ENCODE data around the gene GRIA4. TPM values are rescaled to one million over a fixed set of nuclear protein-coding genes. Genes with fewer than 3 reads are reported as not detected.
"Not testable (repeated sequence)": the region's sequence is repeated elsewhere in the genome, so short reads cannot be mapped to it uniquely, and the experiment has no call there.

Gene GRIA4
- total and polyA plus RNA-seq, 4 donors, result 49.0 to 206 (median 104) TPM

DNA sequence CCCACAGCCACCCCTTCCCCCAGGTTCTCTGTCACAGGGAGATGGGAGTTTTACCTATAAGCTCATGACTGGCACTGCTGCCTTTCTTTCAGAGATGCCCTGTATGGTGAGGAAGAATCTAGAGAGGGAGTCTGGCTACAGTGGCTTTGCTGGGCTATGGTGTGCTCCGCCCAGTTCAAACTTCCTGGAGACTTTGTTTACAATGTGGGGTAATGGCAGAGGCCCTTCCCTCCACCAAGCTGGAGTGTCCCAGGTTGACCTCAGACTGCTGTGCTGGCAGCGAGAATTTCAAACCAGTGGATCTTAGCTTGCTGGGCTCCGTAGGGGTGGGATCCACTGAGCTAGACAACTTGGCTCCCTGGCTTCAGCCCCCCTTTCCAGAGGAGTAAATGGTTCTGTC is 268.6 kb downstream of the GRIA4 start:
- no peaks in the 10 kb centered on the region for H3K27me3 ChIP-seq (ENCODE audit: control insufficient read depth, insufficient read depth, low read length)
- H3K36me3 ChIP-seq (ENCODE audit: control insufficient read depth, insufficient read depth, low read length), result no peaks in the 10 kb centered on the region
- H3K9me3 ChIP-seq (ENCODE audit: control insufficient read depth, insufficient read depth, low read length), result no peaks in the 10 kb centered on the region
- H3K27ac ChIP-seq (ENCODE audit: low read depth, low read length), result no peak overlapping the region
- no peaks in the 10 kb centered on the region for H3K4me1 ChIP-seq (ENCODE audit: control insufficient read depth, insufficient read depth, low read length)
- H3K4me3 ChIP-seq (ENCODE audit: low read depth, low read length), result no peak overlapping the region
- WGBS (ENCODE audit: insufficient coverage), result 100% methylated on average over 3 of the region's 3 CpGs
- DNase-seq (ENCODE audit: low read depth in 4 of 6, low spot score in 6 of 6), result no peak

DNA sequence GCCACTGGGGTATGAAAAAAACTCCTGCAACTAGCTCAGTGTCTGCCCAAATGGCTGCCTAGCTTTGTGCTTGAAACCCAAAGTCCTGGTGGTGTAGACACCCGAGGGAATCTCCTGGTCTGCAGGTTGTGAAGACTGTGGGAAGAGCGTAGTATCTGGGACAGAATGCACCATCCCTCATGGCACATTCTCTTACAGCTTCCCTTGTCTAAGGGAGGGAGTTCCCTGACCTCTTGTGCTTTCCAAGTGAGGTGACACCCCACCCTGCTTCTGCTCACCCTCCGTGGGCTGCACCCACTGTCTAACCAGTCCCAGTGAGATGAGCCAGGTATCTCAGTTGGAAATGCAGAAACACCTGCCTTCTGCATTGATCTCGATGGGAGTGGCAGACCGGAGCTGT is 269.1 kb downstream of the GRIA4 start:
- H3K27me3 ChIP-seq (ENCODE audit: control insufficient read depth, insufficient read depth, low read length); H3K9me3 ChIP-seq (ENCODE audit: control insufficient read depth, insufficient read depth, low read length); H3K4me3 ChIP-seq (ENCODE audit: low read depth, low read length); DNase-seq (ENCODE audit: low read depth in 4 of 6, low spot score in 6 of 6); H3K4me1 ChIP-seq (ENCODE audit: control insufficient read depth, insufficient read depth, low read length); H3K27ac ChIP-seq (ENCODE audit: low read depth, low read length); H3K36me3 ChIP-seq (ENCODE audit: control insufficient read depth, insufficient read depth, low read length): not testable (repeated sequence)
- whole genome bisulfite sequencing (ENCODE audit: insufficient coverage), result 100% methylated on average over 3 of the region's 5 CpGs

DNA sequence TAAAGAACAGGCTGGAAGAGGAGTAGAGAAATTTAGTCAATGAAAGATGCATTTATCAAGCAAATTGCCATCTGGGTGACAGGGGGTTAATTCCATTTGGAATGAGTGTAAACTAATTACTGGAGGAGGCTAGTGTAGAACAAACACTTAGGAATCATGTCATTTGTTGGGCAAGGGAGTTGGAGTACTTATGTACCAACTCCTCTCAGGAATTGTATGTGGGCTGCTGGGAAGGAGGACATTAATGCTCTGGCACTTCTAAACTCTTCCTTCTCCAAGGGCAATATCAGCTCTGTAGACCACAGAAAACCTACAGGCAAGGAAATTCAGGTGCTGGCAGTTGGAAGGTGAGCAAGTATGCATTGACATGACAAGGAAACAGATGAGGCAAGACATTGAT is 271.2 kb downstream of the GRIA4 start:
- Histone ChIP-seq H3K9me3 (ENCODE audit: control insufficient read depth, insufficient read depth, low read length) (no peaks in the 10 kb centered on the region), H3K27me3 (ENCODE audit: control insufficient read depth, insufficient read depth, low read length) (no peaks in the 10 kb centered on the region), H3K4me3 (ENCODE audit: low read depth, low read length) (no peak overlapping the region), H3K27ac (ENCODE audit: low read depth, low read length) (no peak overlapping the region), H3K4me1 (ENCODE audit: control insufficient read depth, insufficient read depth, low read length) (no peaks in the 10 kb centered on the region), H3K36me3 (ENCODE audit: control insufficient read depth, insufficient read depth, low read length) (no peaks in the 10 kb centered on the region)
- DNase-seq (ENCODE audit: low read depth in 4 of 6, low spot score in 6 of 6), result no peak

DNA sequence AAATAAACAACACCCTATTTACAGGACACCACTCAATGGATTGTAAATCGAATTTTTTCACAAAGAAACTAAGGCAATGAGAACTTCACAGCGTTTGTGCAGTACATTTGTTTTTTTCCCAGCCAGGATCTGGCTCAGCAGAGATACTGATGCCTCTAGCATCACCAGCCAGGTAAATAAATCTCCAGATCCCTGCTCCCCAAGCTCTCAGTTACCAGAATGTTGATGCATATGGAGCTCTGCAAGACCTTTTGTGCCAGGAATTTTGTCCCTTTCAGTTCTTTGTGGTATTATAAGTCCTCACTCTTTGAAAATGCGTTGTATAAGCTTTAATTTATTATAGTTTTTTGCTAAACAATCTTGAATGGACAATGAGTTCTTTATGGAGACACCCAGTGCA is 274.6 kb downstream of the GRIA4 start:
- Histone ChIP-seq H3K27me3 (ENCODE audit: control insufficient read depth, insufficient read depth, low read length) (no peaks in the 10 kb centered on the region), H3K27ac (ENCODE audit: low read depth, low read length) (no peak overlapping the region), H3K4me1 (ENCODE audit: control insufficient read depth, insufficient read depth, low read length) (no peaks in the 10 kb centered on the region), H3K36me3 (ENCODE audit: control insufficient read depth, insufficient read depth, low read length) (no peaks in the 10 kb centered on the region), H3K4me3 (ENCODE audit: low read depth, low read length) (no peak overlapping the region), H3K9me3 (ENCODE audit: control insufficient read depth, insufficient read depth, low read length) (peaks cover 1% of the 10 kb centered on the region)
- WGBS (ENCODE audit: insufficient coverage), result 77% methylated on average over 2 of the region's 3 CpGs
- DNase-seq (ENCODE audit: low read depth in 4 of 6, low spot score in 6 of 6), result no peak

DNA sequence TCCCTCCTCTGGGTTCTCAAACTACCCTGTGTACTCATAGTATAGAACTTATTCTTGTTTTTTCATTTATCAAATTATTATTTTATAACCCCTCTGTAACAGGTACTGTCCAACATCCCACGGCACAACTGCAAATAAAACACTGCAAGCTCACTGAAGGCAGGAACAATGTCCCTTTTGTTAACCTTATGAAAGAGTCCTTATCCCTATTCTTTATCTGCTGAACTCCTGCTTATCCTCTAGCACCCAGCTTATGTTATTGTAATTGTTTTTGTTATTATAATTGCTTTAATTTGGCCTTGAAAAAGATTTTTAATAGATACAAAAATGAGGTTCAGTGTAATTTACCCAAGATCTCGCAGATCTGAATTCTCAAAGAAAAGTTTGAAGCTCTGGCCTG is 281.8 kb downstream of the GRIA4 start:
- peaks cover 1% of the 10 kb centered on the region for H3K9me3 ChIP-seq (ENCODE audit: control insufficient read depth, insufficient read depth, low read length)
- no peak for DNase-seq (ENCODE audit: low read depth in 4 of 6, low spot score in 6 of 6)
- no peak overlapping the region for H3K27ac ChIP-seq (ENCODE audit: low read depth, low read length)
- H3K27me3 ChIP-seq (ENCODE audit: control insufficient read depth, insufficient read depth, low read length), result no peaks in the 10 kb centered on the region
- H3K4me3 ChIP-seq (ENCODE audit: low read depth, low read length), result no peak overlapping the region
- no peaks in the 10 kb centered on the region for H3K36me3 ChIP-seq (ENCODE audit: control insufficient read depth, insufficient read depth, low read length)
- H3K4me1 ChIP-seq (ENCODE audit: control insufficient read depth, insufficient read depth, low read length), result no peaks in the 10 kb centered on the region
- WGBS (ENCODE audit: insufficient coverage), result no CpG with 5 or more reads among the region's 2 CpGs

DNA sequence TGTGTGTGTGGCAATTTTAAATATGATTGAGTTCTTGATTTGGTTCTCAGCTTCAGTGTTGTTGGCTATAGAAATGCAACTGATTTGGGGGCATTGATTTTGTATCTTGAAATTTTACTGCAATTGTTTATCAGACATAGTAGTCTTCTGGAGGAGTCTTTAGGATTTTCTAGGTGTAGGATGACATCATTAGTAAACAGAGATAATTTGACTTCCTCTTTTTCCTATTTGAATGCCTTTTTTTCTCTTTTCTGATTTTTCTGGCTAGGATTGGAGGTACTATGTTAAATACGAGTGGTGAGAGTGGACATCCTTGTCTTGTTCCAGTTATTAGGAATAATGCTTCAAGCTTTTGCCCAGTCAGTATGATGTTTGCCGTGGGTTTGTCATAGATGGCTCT is 287.3 kb downstream of the GRIA4 start:
- H3K9me3 ChIP-seq (ENCODE audit: control insufficient read depth, insufficient read depth, low read length), result peaks cover 3% of the 10 kb centered on the region
- no peaks in the 10 kb centered on the region for H3K36me3 ChIP-seq (ENCODE audit: control insufficient read depth, insufficient read depth, low read length)
- H3K4me1 ChIP-seq (ENCODE audit: control insufficient read depth, insufficient read depth, low read length), result no peaks in the 10 kb centered on the region
- no peaks in the 10 kb centered on the region for H3K27me3 ChIP-seq (ENCODE audit: control insufficient read depth, insufficient read depth, low read length)
- DNase-seq (ENCODE audit: low read depth in 4 of 6, low spot score in 6 of 6), result no peak
- no peak overlapping the region for H3K27ac ChIP-seq (ENCODE audit: low read depth, low read length)
- WGBS (ENCODE audit: insufficient coverage), result 100% methylated on average over 1 of the region's 2 CpGs
- no peak overlapping the region for H3K4me3 ChIP-seq (ENCODE audit: low read depth, low read length)

DNA sequence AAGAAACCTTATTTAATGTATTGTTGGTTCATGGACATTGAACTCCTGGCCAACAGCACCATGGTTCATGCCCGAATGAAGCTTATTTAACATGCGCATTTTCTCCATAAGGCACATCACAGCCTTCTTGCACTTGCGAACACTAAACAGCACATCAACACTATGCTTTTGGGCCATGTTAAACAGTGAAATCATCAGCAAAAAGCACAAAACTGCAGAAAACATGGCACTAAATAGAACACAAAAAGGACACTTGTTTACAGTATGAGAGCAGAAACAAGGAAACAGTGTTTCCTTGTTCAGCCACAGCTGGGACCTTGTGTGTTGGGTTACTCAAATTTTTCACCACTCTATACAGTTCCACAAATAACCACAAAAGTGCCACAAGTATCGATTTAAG is 289.9 kb downstream of the GRIA4 start:
- Histone ChIP-seq H3K27ac (ENCODE audit: low read depth, low read length) (peak overlapping the region; percentile 43), H3K9me3 (ENCODE audit: control insufficient read depth, insufficient read depth, low read length) (peaks cover 3% of the 10 kb centered on the region), H3K4me3 (ENCODE audit: low read depth, low read length) (no peak overlapping the region), H3K4me1 (ENCODE audit: control insufficient read depth, insufficient read depth, low read length) (no peaks in the 10 kb centered on the region), H3K36me3 (ENCODE audit: control insufficient read depth, insufficient read depth, low read length) (no peaks in the 10 kb centered on the region), H3K27me3 (ENCODE audit: control insufficient read depth, insufficient read depth, low read length) (no peaks in the 10 kb centered on the region)
- 40% methylated on average over 1 of the region's 4 CpGs for WGBS (ENCODE audit: insufficient coverage)
- peak; percentile 8 to 71 (median 27) for DNase-seq (ENCODE audit: low read depth in 4 of 6, low spot score in 6 of 6)

DNA sequence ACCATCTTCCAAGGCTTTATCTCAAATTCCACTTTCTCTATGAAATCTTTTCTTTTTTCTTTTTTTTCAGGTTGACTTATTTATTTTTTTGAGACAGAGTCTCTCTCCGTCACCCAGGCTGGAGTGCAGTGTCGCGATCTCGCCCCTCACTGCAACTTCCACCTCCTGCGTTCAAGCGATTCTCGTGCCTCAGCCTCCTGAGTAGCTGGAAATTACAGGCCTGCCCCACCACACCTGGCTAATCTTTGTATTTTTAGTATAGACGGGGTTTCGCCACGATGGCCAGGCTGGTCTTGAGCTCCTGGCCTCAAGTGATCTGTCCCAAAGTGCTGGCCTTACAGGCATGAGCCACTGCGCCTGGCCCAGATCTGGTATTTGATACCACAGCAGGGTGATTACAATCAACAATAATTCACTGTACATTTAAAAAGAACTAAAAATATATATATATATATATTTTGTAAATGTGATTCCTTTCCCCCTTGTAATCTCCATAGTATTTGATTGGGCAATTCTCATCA is 290.7 kb downstream of the GRIA4 start:
- H3K4me3 ChIP-seq (ENCODE audit: low read depth, low read length), result no peak overlapping the region
- H3K36me3 ChIP-seq (ENCODE audit: control insufficient read depth, insufficient read depth, low read length), result no peaks in the 10 kb centered on the region
- no peaks in the 10 kb centered on the region for H3K27me3 ChIP-seq (ENCODE audit: control insufficient read depth, insufficient read depth, low read length)
- peaks cover 3% of the 10 kb centered on the region for H3K9me3 ChIP-seq (ENCODE audit: control insufficient read depth, insufficient read depth, low read length)
- H3K4me1 ChIP-seq (ENCODE audit: control insufficient read depth, insufficient read depth, low read length), result no peaks in the 10 kb centered on the region
- 100% methylated on average over 6 of the region's 11 CpGs for WGBS (ENCODE audit: insufficient coverage)
- no peak overlapping the region for H3K27ac ChIP-seq (ENCODE audit: low read depth, low read length)
- DNase-seq (ENCODE audit: low read depth in 4 of 6, low spot score in 6 of 6), result no peak

DNA sequence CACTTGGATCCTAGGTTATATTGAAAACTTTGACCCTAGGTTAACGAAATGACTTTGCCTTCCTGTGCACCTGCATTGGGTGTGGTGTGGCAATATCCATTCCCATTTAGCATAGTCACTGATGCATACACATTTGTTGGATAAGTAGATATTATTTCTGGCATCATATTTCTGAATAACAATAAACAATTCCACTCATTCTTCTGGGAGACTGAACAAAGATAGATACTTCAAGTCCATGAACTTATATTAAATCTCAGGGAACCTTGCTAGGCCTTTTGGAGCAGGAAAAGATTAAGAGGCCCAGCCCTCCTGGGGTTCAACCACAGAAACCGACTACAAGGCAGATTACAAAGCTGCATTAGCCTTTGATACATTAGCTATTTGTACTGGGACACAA is 293.2 kb downstream of the GRIA4 start:
- Histone ChIP-seq H3K27ac (ENCODE audit: low read depth, low read length) (no peak overlapping the region), H3K9me3 (ENCODE audit: control insufficient read depth, insufficient read depth, low read length) (no peaks in the 10 kb centered on the region), H3K36me3 (ENCODE audit: control insufficient read depth, insufficient read depth, low read length) (no peaks in the 10 kb centered on the region), H3K27me3 (ENCODE audit: control insufficient read depth, insufficient read depth, low read length) (no peaks in the 10 kb centered on the region), H3K4me1 (ENCODE audit: control insufficient read depth, insufficient read depth, low read length) (no peaks in the 10 kb centered on the region), H3K4me3 (ENCODE audit: low read depth, low read length) (no peak overlapping the region)
- DNase-seq (ENCODE audit: low read depth in 4 of 6, low spot score in 6 of 6), result no peak
- WGBS (ENCODE audit: insufficient coverage), result 17% methylated on average over 1 of the region's 2 CpGs

DNA sequence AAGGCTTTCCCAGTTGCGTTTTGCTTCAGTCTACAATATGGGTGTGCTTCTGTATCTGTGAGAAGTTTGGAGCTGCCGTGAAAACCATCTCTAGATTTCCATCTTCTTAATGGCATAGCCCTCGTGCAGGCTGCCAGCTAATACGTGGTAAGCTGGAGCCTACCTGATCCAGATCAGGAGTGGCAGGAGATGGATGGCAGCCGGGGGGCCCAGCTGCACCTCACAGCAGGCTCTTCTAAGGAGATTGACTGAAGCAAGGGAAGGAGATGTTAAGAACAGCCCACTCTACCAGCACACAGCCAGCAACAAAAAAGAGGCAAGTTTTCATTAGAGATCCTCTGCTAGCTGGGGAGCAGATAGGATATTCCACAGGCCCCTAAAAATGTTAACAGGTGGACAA is 296.6 kb downstream of the GRIA4 start:
- no peak overlapping the region for H3K4me3 ChIP-seq (ENCODE audit: low read depth, low read length)
- no peaks in the 10 kb centered on the region for H3K36me3 ChIP-seq (ENCODE audit: control insufficient read depth, insufficient read depth, low read length)
- no peak for DNase-seq (ENCODE audit: low read depth in 4 of 6, low spot score in 6 of 6)
- H3K4me1 ChIP-seq (ENCODE audit: control insufficient read depth, insufficient read depth, low read length), result no peaks in the 10 kb centered on the region
- H3K9me3 ChIP-seq (ENCODE audit: control insufficient read depth, insufficient read depth, low read length), result no peaks in the 10 kb centered on the region
- H3K27ac ChIP-seq (ENCODE audit: low read depth, low read length), result no peak overlapping the region
- 70% methylated on average over 2 of the region's 5 CpGs for WGBS (ENCODE audit: insufficient coverage)
- H3K27me3 ChIP-seq (ENCODE audit: control insufficient read depth, insufficient read depth, low read length), result no peaks in the 10 kb centered on the region

Measured in spinal cord (tissue), 10 donors.